Nucleus accumbens (tissue), 56 donors: ENCODE data around the gene RIC3.

Experiments
- DNase-seq, 56 donors: peaks; one replicate each; lab custom pipeline; 2025; lab: John Stamatoyannopoulos, UW

RIC3 gene

GRCh38 chr11:8091721-8092120 lies 77.1 kb downstream of the RIC3 start:
- no peak for DNase-seq

GRCh38 chr11:8090756-8091155 lies 78.1 kb downstream of the RIC3 start:
- DNase-seq: peak in 14 of 56 donors; percentile 6 to 68 (median 24)

- DNase-seq: no peak
Measured at GRCh38 chr11:8089791-8090510, 78.9 kb downstream of the RIC3 start.

DNA sequence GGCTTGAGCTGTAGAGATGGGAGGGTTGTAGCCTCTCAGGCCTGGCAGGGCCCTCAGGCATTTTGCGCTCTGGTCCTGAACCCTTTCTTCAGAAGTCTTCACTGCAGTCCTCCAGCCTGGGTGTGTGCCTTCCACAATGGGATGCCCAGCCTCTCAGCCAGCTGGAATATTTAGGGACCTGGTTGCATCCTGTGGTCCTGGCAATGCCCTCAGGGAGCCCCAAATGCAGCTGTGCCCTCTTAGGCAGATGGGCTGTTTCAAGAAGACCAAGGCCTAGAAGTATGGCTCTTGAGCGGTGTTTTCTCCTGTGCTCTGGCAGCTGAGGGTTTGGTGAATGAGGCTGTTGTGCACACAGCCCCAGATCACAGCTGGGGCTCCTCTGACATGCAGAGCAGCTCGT lies 81.1 kb downstream of the RIC3 start:
- no peak for DNase-seq

- DNase-seq: no peak
Measured at GRCh38 chr11:8087185-8087584, 81.6 kb downstream of the RIC3 start.

GRCh38 chr11:8086571-8086970 lies 82.3 kb downstream of the RIC3 start:
- no peak for DNase-seq

- no peak for DNase-seq
Measured at GRCh38 chr11:8086001-8086479, 82.8 kb downstream of the RIC3 start.

DNA sequence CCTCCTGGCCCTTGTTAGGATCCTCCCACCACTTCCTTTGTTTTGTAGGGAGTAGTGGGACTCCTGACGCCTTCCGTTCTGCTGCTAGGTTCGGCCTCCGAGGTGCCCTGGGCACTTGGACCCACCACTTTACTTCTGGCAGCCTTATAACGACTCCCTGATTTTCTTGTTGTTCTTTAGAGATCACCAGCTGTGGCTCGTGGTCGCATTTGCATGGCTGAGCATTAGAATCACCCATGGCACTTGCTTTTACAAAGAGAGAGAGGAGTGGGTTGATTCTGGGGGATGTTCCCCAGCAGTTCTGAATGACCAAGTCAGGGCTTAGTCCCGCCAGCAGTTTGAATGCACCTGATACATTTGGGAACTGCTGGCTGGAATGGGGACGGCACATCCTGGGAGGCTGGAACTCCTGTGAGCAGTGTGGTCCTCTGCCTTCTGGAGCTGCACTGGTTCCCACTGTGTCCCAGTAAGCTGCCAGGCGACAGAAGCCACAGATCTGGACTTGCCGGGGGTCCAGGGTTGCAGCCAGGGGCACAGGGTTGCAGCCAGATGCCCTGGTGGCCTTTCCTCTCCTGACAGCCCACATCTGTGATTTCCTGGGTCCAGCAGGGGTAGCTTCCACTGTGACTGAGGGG lies 83.7 kb downstream of the RIC3 start:
- no peak for DNase-seq

- DNase-seq: no peak
Measured at GRCh38 chr11:8084352-8084751, 84.5 kb downstream of the RIC3 start.

DNA sequence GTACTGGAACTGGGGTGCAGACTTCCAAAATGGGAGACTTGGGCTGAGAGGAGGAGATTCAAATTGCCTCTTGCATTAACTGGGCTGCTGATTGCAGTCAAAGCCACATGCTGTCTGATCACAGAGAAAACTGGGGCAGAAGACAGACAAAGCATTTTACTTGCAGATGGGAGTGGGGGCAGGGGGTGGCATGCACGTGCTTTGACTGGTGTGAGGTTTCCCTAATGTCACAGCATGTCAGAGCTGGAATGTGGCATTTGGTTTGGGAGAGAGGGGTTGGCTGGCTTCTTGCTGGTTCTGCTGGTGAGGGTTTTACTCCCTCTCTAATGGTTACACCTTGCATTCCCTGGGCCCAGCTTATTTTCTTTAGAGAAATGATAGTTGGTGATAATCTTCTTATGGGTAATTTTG lies 84.9 kb downstream of the RIC3 start:
- peak in 3 of 56 donors; percentile 4 to 29 (median 21) for DNase-seq

DNA sequence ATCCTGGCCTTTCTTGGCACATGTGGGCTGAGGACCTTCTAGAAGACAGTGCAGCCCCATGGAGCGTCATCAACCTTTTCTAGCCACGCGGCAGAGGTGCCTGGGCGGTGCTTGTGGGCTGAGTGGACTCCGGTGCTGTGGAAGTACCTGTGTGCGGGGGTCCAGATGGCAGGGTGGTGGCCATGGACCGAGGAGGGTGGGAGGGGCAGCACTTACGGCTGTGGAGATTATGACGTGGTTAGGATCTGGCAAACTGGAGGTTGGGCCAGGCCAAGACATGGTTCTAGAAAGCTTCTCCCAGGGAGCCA lies 85.8 kb downstream of the RIC3 start:
- DNase-seq: no peak

DNA sequence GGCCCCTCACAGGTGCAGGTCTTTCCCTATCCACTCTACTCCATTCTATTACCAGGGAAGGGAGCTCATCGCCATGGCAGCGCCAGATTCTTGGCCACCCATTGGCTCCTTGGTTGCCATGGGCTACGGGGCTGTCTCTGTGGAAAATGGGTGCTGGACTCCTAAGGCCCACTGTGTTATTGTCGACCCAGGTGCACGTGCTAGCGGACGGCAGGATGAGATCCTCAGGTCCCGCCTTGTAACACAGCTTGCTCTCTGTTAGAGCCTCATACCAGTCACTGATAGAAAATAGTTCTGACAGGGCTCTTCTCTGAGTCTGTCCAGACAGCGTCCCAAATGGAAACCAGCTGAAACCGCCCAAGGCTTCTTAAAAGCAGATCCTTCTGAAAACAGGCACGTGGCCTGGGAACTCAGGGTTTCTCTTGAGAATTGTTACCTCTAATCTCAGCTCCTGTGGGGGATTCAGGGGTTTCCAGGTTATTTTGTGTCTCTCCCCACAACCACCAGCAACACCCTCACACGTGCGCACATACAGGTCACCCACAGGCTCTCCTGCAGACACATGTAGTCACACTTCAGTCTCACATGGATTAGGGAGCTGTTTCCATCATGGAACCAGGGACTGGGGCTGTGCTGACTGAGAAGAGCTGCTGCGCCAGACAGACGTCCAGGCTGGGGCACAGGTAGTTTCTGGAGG lies 86.3 kb downstream of the RIC3 start:
- DNase-seq: peak in 18 of 56 donors; percentile 13 to 63 (median 33)

DNA sequence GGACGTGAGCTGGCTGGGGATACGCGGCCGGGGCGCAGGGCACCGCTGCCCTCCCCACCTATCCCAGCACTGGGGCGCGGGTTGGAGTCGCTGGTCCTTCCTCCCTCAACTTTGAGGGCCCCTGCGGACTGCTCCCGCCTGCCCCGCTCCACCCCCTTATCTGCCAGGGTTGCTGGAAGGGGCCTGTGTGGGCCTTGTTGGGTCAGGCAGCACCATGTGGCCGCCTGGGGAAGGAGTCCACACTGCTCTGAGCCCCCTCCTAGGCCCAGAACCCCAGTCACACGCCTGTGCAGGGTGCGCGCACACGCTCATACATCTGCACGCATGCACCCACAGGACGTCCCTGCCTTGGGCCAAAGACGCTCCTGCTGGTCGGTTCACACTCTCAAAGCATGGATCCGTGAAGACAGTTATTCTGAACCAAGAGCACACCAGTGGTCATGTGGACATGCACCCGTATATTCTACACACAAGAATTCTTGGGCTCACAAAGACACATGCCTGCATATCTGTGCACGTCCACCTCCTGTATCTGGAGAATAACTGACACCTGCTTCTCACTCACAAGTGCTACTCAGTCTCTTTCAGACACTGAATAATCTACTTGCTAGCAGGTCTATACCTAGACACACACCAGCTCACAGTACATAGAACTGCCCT lies 87.1 kb downstream of the RIC3 start:
- peak in 3 of 56 donors; percentile 13 to 44 (median 43) for DNase-seq

GRCh38 chr11:8080674-8081590 lies 87.9 kb downstream of the RIC3 start, which contains the start of gene TUB:
Gene TUB (plus strand): TSS chr11:8081211. CDS start chr11:8081511, 300 bp downstream.
- peak in 18 of 56 donors; percentile 23 to 66 (median 42) for DNase-seq

GRCh38 chr11:8080069-8080670 lies 88.7 kb downstream of the RIC3 start:
- no peak for DNase-seq

DNA sequence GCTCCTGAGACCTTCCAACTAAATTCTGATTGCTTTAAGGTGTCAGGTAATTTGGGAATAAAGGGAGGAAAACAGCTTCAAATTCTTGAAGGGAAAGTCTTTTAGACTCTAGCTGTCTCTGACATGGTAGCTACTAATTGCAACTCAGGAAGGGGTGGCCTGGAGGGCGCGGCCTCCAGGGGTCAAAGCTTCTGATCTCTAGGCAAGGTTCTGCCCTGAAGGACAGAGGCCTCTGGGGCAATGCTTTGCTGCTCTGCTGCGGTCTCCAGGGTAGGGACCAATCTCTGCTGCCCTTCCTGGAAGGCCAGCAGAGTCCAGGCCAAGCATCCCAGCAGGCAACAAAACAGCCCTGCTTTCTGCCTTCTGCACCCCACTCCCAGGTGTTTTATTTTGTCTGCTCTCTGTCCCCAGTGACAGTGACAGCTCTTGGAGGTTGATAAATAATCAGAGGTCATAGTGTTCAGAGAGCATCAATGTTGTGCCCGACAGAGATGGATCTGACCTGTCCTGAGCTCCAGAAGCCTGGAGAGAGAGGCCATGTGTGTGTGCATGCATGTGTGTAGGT lies 89.6 kb downstream of the RIC3 start:
- no peak for DNase-seq

DNA sequence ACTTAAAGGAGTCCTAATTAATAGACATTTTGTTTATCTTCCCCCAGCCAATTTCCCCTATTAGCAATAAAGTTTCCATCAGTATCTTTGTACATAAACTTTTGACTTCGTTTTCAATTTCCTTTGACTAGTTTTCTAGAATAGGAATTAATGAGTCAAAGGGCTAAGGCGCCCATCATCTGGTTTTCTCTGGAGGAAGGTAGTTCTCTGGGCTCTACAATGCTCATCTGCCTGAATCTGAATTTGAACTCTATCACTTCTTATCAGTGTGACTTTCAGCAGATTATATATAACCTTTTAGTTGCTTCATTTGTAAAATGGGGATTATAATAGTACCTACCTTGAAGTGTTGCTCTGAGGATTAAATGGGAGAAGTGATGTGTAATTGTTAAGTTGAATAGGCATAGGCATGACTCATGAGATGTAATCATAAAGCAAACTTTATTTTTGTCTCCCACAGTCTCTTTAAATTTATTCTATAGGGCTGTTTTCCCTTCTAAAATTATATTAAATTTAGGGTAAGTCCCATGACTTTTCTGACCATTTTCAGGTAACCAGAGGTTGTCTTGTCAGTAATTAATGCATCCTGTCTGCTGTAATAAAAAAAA lies 93.6 kb downstream of the RIC3 start:
- DNase-seq: no peak
